Caco-2 (cell line): ENCODE data around the gene NUDT13. TPM values are rescaled to one million over a fixed set of nuclear protein-coding genes. Genes with fewer than 3 reads are reported as not detected.

Experiments used
- BruUV-seq: library from RNA; stranded (reverse); fragments of 400-500 nt; replicated peaks from 2 replicates; lab custom pipeline; 2021; lab: Mats Ljungman, UMichigan
- CTCF ChIA-PET: fragments of 300-600 bp; sonication (Branson Sonifier 250); formaldehyde crosslinking; loops from one replicate; lab custom pipeline; 2022; ENCODE audit warnings: antibody characterized with exemption; lab: Charles Lee
- POLR2A ChIA-PET: fragments of 300-600 bp; sonication (Branson Sonifier 250); formaldehyde crosslinking; loops from one replicate; lab custom pipeline; 2022; ENCODE audit warnings: antibody characterized with exemption; lab: Charles Lee
- DNase-seq, 2 experiments: peaks; one replicate each; pipeline versions ENCODE4 v3.0.0 to v3.0.0-alpha.2; 2020 to 2022
- H3K27me3 ChIP-seq: replicated peaks from 2 replicates; pipeline ENCODE4 v1.6.0; 2011; ENCODE audit warnings: low read length; ENCODE audit not compliant: control insufficient read depth, insufficient read depth
- H3K36me3 ChIP-seq: 2 replicates; pipeline ENCODE4 v1.5.1; 2011; ENCODE audit warnings: low read length; ENCODE audit not compliant: control insufficient read depth, insufficient read depth
- H3K4me1 ChIP-seq: fragments of 250-450 bp; sonication (Bioruptor Pico); 2 replicates; pipeline ENCODE4 v1.5.1; 2020; ENCODE audit warnings: mild to moderate bottlenecking
- H3K4me3 ChIP-seq: 2 replicates; pipeline ENCODE4 v1.5.1; 2011; ENCODE audit warnings: low read depth, mild to moderate bottlenecking, control low read depth, low read length
- H3K9me3 ChIP-seq: fragments of 250-450 bp; sonication (Bioruptor Pico); 2 replicates; pipeline ENCODE4 v1.5.1; 2020; ENCODE audit warnings: mild to moderate bottlenecking, moderate library complexity
- H3K27ac Mint-ChIP-seq: one replicate; pipeline ENCODE4 v1.8.0; 2022; ENCODE audit warnings: mixed read lengths; ENCODE audit not compliant: unreplicated experiment
- H3K27me3 Mint-ChIP-seq: one replicate; pipeline ENCODE4 v1.8.0; 2022; ENCODE audit warnings: mixed read lengths; ENCODE audit not compliant: insufficient read depth, unreplicated experiment
- H3K36me3 Mint-ChIP-seq: one replicate; pipeline ENCODE4 v1.8.0; 2022; ENCODE audit warnings: mild to moderate bottlenecking, mixed read lengths; ENCODE audit not compliant: insufficient read depth, unreplicated experiment
- H3K4me1 Mint-ChIP-seq: one replicate; pipeline ENCODE4 v1.8.0; 2022; ENCODE audit warnings: low read depth, mixed read lengths; ENCODE audit not compliant: unreplicated experiment
- H3K4me3 Mint-ChIP-seq: one replicate; pipeline ENCODE4 v1.8.0; 2022; ENCODE audit warnings: mild to moderate bottlenecking, moderate library complexity, mixed read lengths; ENCODE audit not compliant: unreplicated experiment
- H3K9me3 Mint-ChIP-seq: one replicate; pipeline ENCODE4 v1.8.0; 2022; ENCODE audit warnings: mixed read lengths; ENCODE audit not compliant: unreplicated experiment
- intact Hi-C: fragments of 100-400 bp; cut with micrococcal nuclease; formaldehyde crosslinking; loops from one replicate; pipeline ENCODE4 v1.10.0; 2022; ENCODE audit not compliant: unreplicated experiment
- total RNA-seq: library from RNA; stranded (reverse); gene quantifications from 2 replicates; pipeline ENCODE4 v1.2.3, GENCODE V29; 2022
- TF ChIP-seq, protein P1 (sequence below), 2 experiments: fragments of 200-600 bp in 1 of 2; IDR thresholded peaks; 1 replicate in 1 of 2; 2 replicates in 1 of 2; pipeline versions ENCODE4 v1.5.1 to v1.8.0; 2011 to 2022; ENCODE audit warnings: antibody characterized with exemption in 1 of 2, control low read depth in 1 of 2, inconsistent platforms in 1 of 2, low read depth in 1 of 2, low read length in 1 of 2, mild to moderate bottlenecking in 1 of 2, moderate library complexity in 1 of 2; ENCODE audit not compliant: insufficient read depth in 1 of 2, severe bottlenecking in 1 of 2, unreplicated experiment in 1 of 2

The NUDT13 gene
- total RNA-seq, 1 experiment from 2014 or later = 6.5 TPM

DNA sequence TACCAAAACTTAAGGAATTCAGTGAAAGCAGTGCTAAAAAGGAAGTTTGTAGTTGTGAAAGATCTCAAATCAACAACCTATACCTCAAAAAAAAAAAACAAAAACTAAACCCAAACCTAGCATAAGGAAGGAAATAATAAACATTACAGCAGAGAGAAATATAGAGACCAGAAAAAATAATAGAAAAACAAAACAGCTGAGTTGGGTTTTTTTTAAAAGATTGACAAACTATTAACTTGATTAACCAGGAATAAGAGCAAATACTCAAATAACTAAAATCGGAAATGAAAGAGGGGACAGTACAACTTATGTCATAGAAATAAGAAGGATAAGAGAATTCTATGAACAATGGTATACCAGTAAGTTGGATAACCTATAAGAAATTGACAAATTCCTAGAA, 50.8 kb downstream of the NUDT13 start:
- intact Hi-C loops = no loop called here
- Histone ChIP-seq H3K9me3 (no peaks in the 10 kb centered on the region), H3K4me3 (no peak overlapping the region), H3K27me3 (no peaks in the 10 kb centered on the region), H3K36me3 (peaks cover 4% of the 10 kb centered on the region; the same call in 1 of the 2 replicates), H3K4me1 (peaks cover 5% of the 10 kb centered on the region)
- Mint-ChIP-seq H3K27me3 (no peaks in the 10 kb centered on the region), H3K9me3 (no peaks in the 10 kb centered on the region), H3K27ac (no peak overlapping the region), H3K36me3 (peaks cover 55% of the 10 kb centered on the region), H3K4me1 (peaks cover 19% of the 10 kb centered on the region), H3K4me3 (no peak overlapping the region)
- no peak for DNase-seq
- no TSS peak for BruUV-seq
- ChIA-PET CTCF (interaction anchor here (1.0 to 1.2 kb wide), 2 partner anchors 50 to 65 kb away, joined by 3 read pairs; no protein-coding TSS in a partner anchor), POLR2A (no interaction called here)
- TF ChIP-seq, protein P1, sequence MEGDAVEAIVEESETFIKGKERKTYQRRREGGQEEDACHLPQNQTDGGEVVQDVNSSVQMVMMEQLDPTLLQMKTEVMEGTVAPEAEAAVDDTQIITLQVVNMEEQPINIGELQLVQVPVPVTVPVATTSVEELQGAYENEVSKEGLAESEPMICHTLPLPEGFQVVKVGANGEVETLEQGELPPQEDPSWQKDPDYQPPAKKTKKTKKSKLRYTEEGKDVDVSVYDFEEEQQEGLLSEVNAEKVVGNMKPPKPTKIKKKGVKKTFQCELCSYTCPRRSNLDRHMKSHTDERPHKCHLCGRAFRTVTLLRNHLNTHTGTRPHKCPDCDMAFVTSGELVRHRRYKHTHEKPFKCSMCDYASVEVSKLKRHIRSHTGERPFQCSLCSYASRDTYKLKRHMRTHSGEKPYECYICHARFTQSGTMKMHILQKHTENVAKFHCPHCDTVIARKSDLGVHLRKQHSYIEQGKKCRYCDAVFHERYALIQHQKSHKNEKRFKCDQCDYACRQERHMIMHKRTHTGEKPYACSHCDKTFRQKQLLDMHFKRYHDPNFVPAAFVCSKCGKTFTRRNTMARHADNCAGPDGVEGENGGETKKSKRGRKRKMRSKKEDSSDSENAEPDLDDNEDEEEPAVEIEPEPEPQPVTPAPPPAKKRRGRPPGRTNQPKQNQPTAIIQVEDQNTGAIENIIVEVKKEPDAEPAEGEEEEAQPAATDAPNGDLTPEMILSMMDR (IDR thresholded peaks at IDR 0.05; ENCODE audit: insufficient read depth in 1 of 2, low read depth in 1 of 2, low read length in 1 of 2, severe bottlenecking in 1 of 2, unreplicated experiment in 1 of 2) = no peak

DNA sequence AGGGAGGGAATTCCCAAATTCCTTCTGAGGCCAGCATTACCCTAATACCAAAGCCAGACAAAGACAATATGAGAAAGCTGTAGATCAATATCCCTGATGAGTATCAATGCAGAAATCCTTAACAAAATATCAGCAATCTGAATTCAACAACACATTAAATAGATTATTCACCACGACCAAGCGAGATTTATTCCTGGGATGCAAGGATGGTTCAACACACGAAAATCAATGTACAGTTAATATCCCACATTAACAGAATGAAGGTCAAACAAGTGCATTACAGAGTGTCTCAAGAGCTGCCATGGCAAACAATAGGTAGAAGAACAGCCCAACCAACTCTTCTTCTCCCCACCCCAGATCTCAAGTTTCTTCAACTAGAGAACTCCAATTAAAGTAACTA, 51.4 kb downstream of the NUDT13 start:
- no peaks in the 10 kb centered on the region for H3K9me3 ChIP-seq
- ChIA-PET POLR2A (no interaction called here), CTCF (interaction anchor here (0.9 to 1.0 kb wide), 2 partner anchors 51 to 66 kb away, joined by 3 to 4 read pairs; no protein-coding TSS in a partner anchor)
- intact Hi-C loops = no loop called here
- H3K4me1 ChIP-seq = peaks cover 7% of the 10 kb centered on the region
- Mint-ChIP-seq H3K36me3 (peaks cover 52% of the 10 kb centered on the region), H3K27ac (no peak overlapping the region), H3K27me3 (no peaks in the 10 kb centered on the region), H3K4me3 (no peak overlapping the region), H3K9me3 (no peaks in the 10 kb centered on the region), H3K4me1 (peaks cover 21% of the 10 kb centered on the region)
- no TSS peak for BruUV-seq
- H3K27me3 ChIP-seq = no peaks in the 10 kb centered on the region
- H3K36me3 ChIP-seq = peaks cover 4% of the 10 kb centered on the region; the same call in 1 of the 2 replicates
- DNase-seq = no peak
- TF ChIP-seq, protein P1 (IDR thresholded peaks at IDR 0.05; ENCODE audit: insufficient read depth in 1 of 2, low read depth in 1 of 2, low read length in 1 of 2, severe bottlenecking in 1 of 2, unreplicated experiment in 1 of 2) = no peak
- H3K4me3 ChIP-seq = no peak overlapping the region

- peaks cover 63% of the 10 kb centered on the region for H3K36me3 Mint-ChIP-seq
- no peaks in the 10 kb centered on the region for H3K27me3 Mint-ChIP-seq
- H3K27ac Mint-ChIP-seq = no peak overlapping the region
- H3K9me3 Mint-ChIP-seq = no peaks in the 10 kb centered on the region
- CTCF ChIA-PET = no interaction called here
- Histone ChIP-seq H3K9me3 (no peaks in the 10 kb centered on the region), H3K27me3 (no peaks in the 10 kb centered on the region), H3K36me3 (peaks cover 4% of the 10 kb centered on the region; the same call in 1 of the 2 replicates), H3K4me3 (no peak overlapping the region), H3K4me1 (peaks cover 10% of the 10 kb centered on the region; the same call in 1 of the 2 replicates)
- POLR2A ChIA-PET = no interaction called here
- no peak overlapping the region for H3K4me3 Mint-ChIP-seq
- BruUV-seq = no TSS peak
- intact Hi-C loops = no loop called here
- no peak for DNase-seq
- H3K4me1 Mint-ChIP-seq = peaks cover 21% of the 10 kb centered on the region
- TF ChIP-seq, protein P1 (IDR thresholded peaks at IDR 0.05; ENCODE audit: insufficient read depth in 1 of 2, low read depth in 1 of 2, low read length in 1 of 2, severe bottlenecking in 1 of 2, unreplicated experiment in 1 of 2) = no peak
Observed at GRCh38 chr10:73163096-73163495, 52.8 kb downstream of the NUDT13 start.
